ENCODE results near the gene PRSS12.

The PRSS12 gene

GRCh38 chr4:118235566-118236120 is 117.2 kb downstream of the PRSS12 start:
- no peak for ATAC-seq (replicated peaks)
- H3K4me1 Mint-ChIP-seq (ENCODE audit: low read depth in 2 of 2) = no peaks in the 10 kb centered on the region
- no peaks in the 10 kb centered on the region for H3K36me3 Mint-ChIP-seq (ENCODE audit: insufficient read depth)

More at GRCh38 chr4:118235566-118236120, 117.2 kb downstream of the PRSS12 start:
- H3K27ac Mint-ChIP-seq = no peak overlapping the region
- H3K9me3 Mint-ChIP-seq = no peaks in the 10 kb centered on the region
- DNase-seq = no peak
- peaks cover 7 to 18% of the 10 kb centered on the region in 2 donors for H3K27me3 Mint-ChIP-seq
- H3K4me3 Mint-ChIP-seq = no peak overlapping the region

Data from effector memory CD8-positive, alpha-beta T cell (primary cell).